ENCODE measurements around the gene ATG16L1. TPM values are rescaled to one million over a fixed set of nuclear protein-coding genes. Genes with fewer than 3 reads are reported as not detected.
"Not testable (repeated sequence)": the region's sequence is repeated elsewhere in the genome, so short reads cannot be mapped to it uniquely, and the experiment has no call there.

Gene ATG16L1
- total RNA-seq, 1 donor from 2014 or later, result 49.9 TPM

GRCh38 chr2:233328922-233329321, 77.4 kb downstream of the ATG16L1 start:
- no peak for TF ChIP-seq CTCF (IDR thresholded peaks at IDR 0.05)
- ChIA-PET POLR2A (interaction anchor here (1.4 to 6.2 kb wide), 2 partner anchors 21 to 27 kb away, joined by 3 to 93 read pairs; partner anchors contain the start of gene DGKD), CTCF (interaction anchor here (1.5 kb wide), 1 partner anchor 25 kb away, joined by 3 read pairs; the partner anchor contains the start of gene DGKD)
- intact Hi-C loops (cut with micrococcal nuclease), result no loop called here
- DNase-seq (no peak), ATAC-seq (ENCODE audit: low read depth) (no peak)
- Mint-ChIP-seq H3K36me3 (ENCODE audit: low read depth) (no peaks in the 10 kb centered on the region), H3K4me3 (no peak overlapping the region), H3K27ac (peak overlapping the region; percentile 50), H3K4me1 (peaks cover 74% of the 10 kb centered on the region), H3K27me3 (no peaks in the 10 kb centered on the region), H3K9me3 (no peaks in the 10 kb centered on the region)

- DNase-seq (no peak), ATAC-seq (ENCODE audit: low read depth) (no peak)
- no peak for TF ChIP-seq CTCF (IDR thresholded peaks at IDR 0.05)
- POLR2A ChIA-PET, result interaction anchor here (1.2 to 6.2 kb wide), 3 partner anchors 20 to 269 kb away, joined by 3 to 93 read pairs (median 3); partner anchors contain the start of gene DGKD
- intact Hi-C loops (cut with micrococcal nuclease), result loop anchor here (2.0 to 5.0 kb wide), 3 partner anchors 62 to 229 kb away; no protein-coding TSS in a partner anchor
- CTCF ChIA-PET, result no interaction called here
- no peaks in the 10 kb centered on the region for H3K36me3 Mint-ChIP-seq (ENCODE audit: low read depth)
- H3K9me3 Mint-ChIP-seq, result no peaks in the 10 kb centered on the region
- H3K4me3 Mint-ChIP-seq, result no peak overlapping the region
- no peaks in the 10 kb centered on the region for H3K27me3 Mint-ChIP-seq
- H3K4me1 Mint-ChIP-seq, result peaks cover 75% of the 10 kb centered on the region
- H3K27ac Mint-ChIP-seq, result peak overlapping the region; percentile 50
Measured at GRCh38 chr2:233329489-233330135, 78.1 kb downstream of the ATG16L1 start.

- intact Hi-C loops (cut with micrococcal nuclease), result loop anchor here (1.0 to 5.0 kb wide), 7 partner anchors 8 to 231 kb away; partner anchors contain the start of gene DGKD
- peaks cover 82% of the 10 kb centered on the region for H3K4me1 Mint-ChIP-seq
- peak overlapping the region; percentile 97 for H3K27ac Mint-ChIP-seq
- POLR2A ChIA-PET, result interaction anchor here (0.8 to 6.2 kb wide), 18 partner anchors 9 to 270 kb away, joined by 3 to 93 read pairs (median 6); partner anchors contain the start of genes ATG16L1 and DGKD
- no peak for TF ChIP-seq CTCF (IDR thresholded peaks at IDR 0.05)
- CTCF ChIA-PET, result interaction anchor here (1.0 to 1.8 kb wide), 6 partner anchors 15 to 113 kb away, joined by 3 to 10 read pairs (median 3); no protein-coding TSS in a partner anchor
- no peaks in the 10 kb centered on the region for H3K36me3 Mint-ChIP-seq (ENCODE audit: low read depth)
- H3K4me3 Mint-ChIP-seq, result peak overlapping the region; percentile 42
- DNase-seq (peak; percentile 68), ATAC-seq (ENCODE audit: low read depth) (peak; percentile 91)
- no peaks in the 10 kb centered on the region for H3K9me3 Mint-ChIP-seq
- no peaks in the 10 kb centered on the region for H3K27me3 Mint-ChIP-seq
Measured at GRCh38 chr2:233331536-233331935, 80.1 kb downstream of the ATG16L1 start.

GRCh38 chr2:233332125-233332524, 80.7 kb downstream of the ATG16L1 start:
- H3K4me1 Mint-ChIP-seq, result peaks cover 77% of the 10 kb centered on the region
- no peaks in the 10 kb centered on the region for H3K9me3 Mint-ChIP-seq
- ChIA-PET CTCF (interaction anchor here (1.0 to 1.8 kb wide), 6 partner anchors 14 to 113 kb away, joined by 3 to 10 read pairs (median 3); no protein-coding TSS in a partner anchor), POLR2A (interaction anchor here (0.8 to 6.2 kb wide), 16 partner anchors 8 to 271 kb away, joined by 3 to 93 read pairs (median 6); partner anchors contain the start of genes ATG16L1 and DGKD)
- peak overlapping the region; percentile 97 for H3K27ac Mint-ChIP-seq
- TF ChIP-seq CTCF (IDR thresholded peaks at IDR 0.05), result no peak
- DNase-seq (no peak), ATAC-seq (ENCODE audit: low read depth) (no peak)
- intact Hi-C loops (cut with micrococcal nuclease), result loop anchor here (5.0 kb wide), 1 partner anchor 65 kb away; no protein-coding TSS in a partner anchor
- H3K4me3 Mint-ChIP-seq, result peak overlapping the region; percentile 42
- H3K36me3 Mint-ChIP-seq (ENCODE audit: low read depth), result no peaks in the 10 kb centered on the region
- H3K27me3 Mint-ChIP-seq, result no peaks in the 10 kb centered on the region

GRCh38 chr2:233334915-233335314, 83.4 kb downstream of the ATG16L1 start:
- ChIA-PET POLR2A (interaction anchor here (1.0 to 6.2 kb wide), 3 partner anchors 12 to 21 kb away, joined by 3 to 93 read pairs (median 6); partner anchors contain the start of gene DGKD), CTCF (no interaction called here)
- Mint-ChIP-seq H3K27ac (peak overlapping the region; percentile 53), H3K36me3 (ENCODE audit: low read depth) (no peaks in the 10 kb centered on the region), H3K4me3 (no peak overlapping the region), H3K9me3 (no peaks in the 10 kb centered on the region), H3K4me1 (peaks cover 87% of the 10 kb centered on the region), H3K27me3 (no peaks in the 10 kb centered on the region)
- intact Hi-C loops (cut with micrococcal nuclease), result loop anchor here (5.0 kb wide), 1 partner anchor 68 kb away; no protein-coding TSS in a partner anchor
- no peak for TF ChIP-seq CTCF (IDR thresholded peaks at IDR 0.05)
- ATAC-seq (ENCODE audit: low read depth) (no peak), DNase-seq (no peak)

- CTCF ChIA-PET; H3K9me3 Mint-ChIP-seq; H3K36me3 Mint-ChIP-seq (ENCODE audit: low read depth); DNase-seq; H3K4me3 Mint-ChIP-seq; H3K27me3 Mint-ChIP-seq; ATAC-seq (ENCODE audit: low read depth); intact Hi-C loops (cut with micrococcal nuclease); POLR2A ChIA-PET: not testable (repeated sequence)
- peak overlapping the region; percentile 59 for H3K27ac Mint-ChIP-seq
- peaks cover 83% of the 10 kb centered on the region for H3K4me1 Mint-ChIP-seq
Measured at GRCh38 chr2:233336091-233336490, 84.6 kb downstream of the ATG16L1 start.
